NCI-H526 treated with DMSO at 0.1 percent for 48 hours (cell line): ENCODE measurements around the gene RTCB.

Experiments
- DNase-seq: peaks from one replicate; lab custom pipeline; 2025; lab: John Stamatoyannopoulos, UW

Gene RTCB

GRCh38 chr22:32339190-32340012 lies 72.6 kb downstream of the RTCB start:
- no peak for DNase-seq

- no peak for DNase-seq
Measured at GRCh38 chr22:32338757-32339156, 73.3 kb downstream of the RTCB start.
